Measurements from ENCODE around the gene GMCL1. TPM values are rescaled to one million over a fixed set of nuclear protein-coding genes. Genes with fewer than 3 reads are reported as not detected.

Gene GMCL1
- total RNA-seq, 1 donor from 2014 or later: 10.4 TPM

DNA sequence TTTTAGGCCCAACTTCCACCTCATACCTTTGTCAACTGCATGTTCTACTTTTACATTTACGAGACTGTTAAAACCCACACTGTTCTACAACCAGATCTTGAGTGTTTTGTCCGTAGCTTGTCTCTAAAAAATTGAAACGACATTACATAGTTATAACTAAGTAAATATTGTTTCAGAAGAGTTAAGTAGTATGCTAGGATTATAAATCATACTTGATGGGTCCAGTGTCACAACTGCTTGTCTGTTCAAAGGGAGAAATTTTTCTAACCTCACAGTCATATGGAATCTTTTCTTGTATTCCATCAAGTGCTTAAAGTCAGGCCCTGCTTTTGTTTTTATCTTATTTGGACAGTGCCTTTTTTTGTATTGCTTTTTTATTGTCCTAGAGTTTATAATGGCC, 4.3 kb downstream of the GMCL1 start:
- DNase-seq (ENCODE audit: low spot score in 2 of 2): no peak
- Histone ChIP-seq H3K4me1 (peaks cover 0 to 17% of the 10 kb centered on the region in 2 donors), H3K27ac (no peak overlapping the region), H3K4me3 (no peak overlapping the region), H3K9me3 (no peaks in the 10 kb centered on the region), H3K36me3 (no peaks in the 10 kb centered on the region), H3K27me3 (no peaks in the 10 kb centered on the region)
- TF ChIP-seq, protein P1, sequence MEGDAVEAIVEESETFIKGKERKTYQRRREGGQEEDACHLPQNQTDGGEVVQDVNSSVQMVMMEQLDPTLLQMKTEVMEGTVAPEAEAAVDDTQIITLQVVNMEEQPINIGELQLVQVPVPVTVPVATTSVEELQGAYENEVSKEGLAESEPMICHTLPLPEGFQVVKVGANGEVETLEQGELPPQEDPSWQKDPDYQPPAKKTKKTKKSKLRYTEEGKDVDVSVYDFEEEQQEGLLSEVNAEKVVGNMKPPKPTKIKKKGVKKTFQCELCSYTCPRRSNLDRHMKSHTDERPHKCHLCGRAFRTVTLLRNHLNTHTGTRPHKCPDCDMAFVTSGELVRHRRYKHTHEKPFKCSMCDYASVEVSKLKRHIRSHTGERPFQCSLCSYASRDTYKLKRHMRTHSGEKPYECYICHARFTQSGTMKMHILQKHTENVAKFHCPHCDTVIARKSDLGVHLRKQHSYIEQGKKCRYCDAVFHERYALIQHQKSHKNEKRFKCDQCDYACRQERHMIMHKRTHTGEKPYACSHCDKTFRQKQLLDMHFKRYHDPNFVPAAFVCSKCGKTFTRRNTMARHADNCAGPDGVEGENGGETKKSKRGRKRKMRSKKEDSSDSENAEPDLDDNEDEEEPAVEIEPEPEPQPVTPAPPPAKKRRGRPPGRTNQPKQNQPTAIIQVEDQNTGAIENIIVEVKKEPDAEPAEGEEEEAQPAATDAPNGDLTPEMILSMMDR (IDR thresholded peaks at IDR 0.05): no peak
- intact Hi-C loops (cut with DNase I): no loop called here

GRCh38 chr2:69835666-69836065, 6.2 kb downstream of the GMCL1 start:
- Histone ChIP-seq H3K27ac (no peak overlapping the region), H3K4me3 (no peak overlapping the region), H3K27me3 (no peaks in the 10 kb centered on the region), H3K9me3 (no peaks in the 10 kb centered on the region), H3K36me3 (peaks cover 3 to 13% of the 10 kb centered on the region in 2 donors), H3K4me1 (peaks cover 0 to 15% of the 10 kb centered on the region in 2 donors)
- TF ChIP-seq, protein P1 (IDR thresholded peaks at IDR 0.05): no peak
- intact Hi-C loops (cut with DNase I): no loop called here
- DNase-seq (ENCODE audit: low spot score in 2 of 2): no peak

DNA sequence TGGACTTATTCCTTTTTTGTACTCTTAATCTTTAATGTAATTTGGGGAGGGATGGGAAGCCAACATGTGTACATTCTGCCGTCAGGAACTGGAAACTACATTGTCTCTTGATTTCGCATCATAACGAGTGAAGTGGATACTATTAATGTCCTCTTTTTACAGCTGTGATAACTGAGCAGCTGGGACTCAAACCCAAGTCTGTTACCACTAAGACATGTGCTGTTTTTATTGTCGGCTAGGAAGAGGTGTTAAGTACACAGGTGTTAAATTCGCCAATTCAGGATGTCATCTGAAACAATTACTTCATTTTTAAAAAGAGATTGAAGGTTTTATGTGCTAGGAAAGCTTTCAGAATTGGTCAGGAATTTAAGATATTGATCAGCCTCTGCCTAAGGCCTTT, 6.9 kb downstream of the GMCL1 start:
- no peak for DNase-seq (ENCODE audit: low spot score in 2 of 2)
- Histone ChIP-seq H3K27me3 (no peaks in the 10 kb centered on the region), H3K36me3 (peaks cover 9 to 19% of the 10 kb centered on the region in 2 donors), H3K4me1 (peaks cover 0 to 9% of the 10 kb centered on the region in 2 donors), H3K27ac (no peak overlapping the region), H3K4me3 (no peak overlapping the region), H3K9me3 (no peaks in the 10 kb centered on the region)
- TF ChIP-seq, protein P1 (IDR thresholded peaks at IDR 0.05): no peak
- intact Hi-C loops (cut with DNase I): no loop called here

DNA sequence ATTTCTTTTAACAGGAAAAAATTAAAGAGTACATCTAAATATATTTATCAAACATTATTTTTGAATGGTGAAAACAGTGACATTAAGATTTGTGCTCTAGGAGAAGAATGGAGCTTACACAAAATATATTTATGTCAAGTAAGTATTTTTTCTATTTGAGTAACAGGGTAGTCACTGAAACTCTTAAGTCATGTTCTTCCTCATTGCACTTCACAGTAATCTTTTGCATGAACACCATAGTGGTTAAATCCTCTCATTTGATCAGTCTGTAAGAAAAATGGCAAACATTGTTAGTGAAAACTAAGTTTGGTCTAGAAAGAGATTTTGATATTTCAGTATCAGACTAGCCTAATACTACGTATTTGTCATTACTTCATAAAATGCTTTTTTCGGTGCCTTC, 8.1 kb downstream of the GMCL1 start:
- no peak overlapping the region for H3K4me3 ChIP-seq
- DNase-seq (ENCODE audit: low spot score in 2 of 2): no peak
- H3K36me3 ChIP-seq: peaks cover 9 to 20% of the 10 kb centered on the region in 2 donors
- TF ChIP-seq, protein P1 (IDR thresholded peaks at IDR 0.05): no peak
- no peaks in the 10 kb centered on the region for H3K27me3 ChIP-seq
- H3K9me3 ChIP-seq: no peaks in the 10 kb centered on the region
- H3K27ac ChIP-seq: no peak overlapping the region
- H3K4me1 ChIP-seq: no peaks in the 10 kb centered on the region
- intact Hi-C loops (cut with DNase I): no loop called here

DNA sequence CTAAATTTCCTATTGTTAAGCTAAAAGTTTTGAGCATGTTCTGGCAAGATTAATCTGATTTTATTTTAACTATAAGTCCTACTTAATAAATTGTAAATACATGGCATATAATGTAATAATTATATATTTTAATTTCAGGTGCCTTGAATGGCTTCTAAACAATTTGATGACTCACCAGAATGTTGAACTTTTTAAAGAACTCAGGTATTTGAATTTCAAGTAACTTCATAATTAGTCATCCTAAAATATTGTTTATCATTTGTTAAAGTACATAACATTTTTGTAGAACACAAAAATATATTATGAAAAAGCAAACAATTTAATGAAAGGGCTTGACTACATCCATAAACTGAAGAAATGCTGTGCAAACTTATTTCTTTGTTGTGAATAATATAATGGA, 14.5 kb downstream of the GMCL1 start:
- DNase-seq (ENCODE audit: low spot score in 2 of 2): no peak
- TF ChIP-seq, protein P1 (IDR thresholded peaks at IDR 0.05): no peak
- no peaks in the 10 kb centered on the region for H3K9me3 ChIP-seq
- peaks cover 19 to 64% of the 10 kb centered on the region in 2 donors for H3K36me3 ChIP-seq
- H3K4me3 ChIP-seq: no peak overlapping the region
- intact Hi-C loops (cut with DNase I): no loop called here
- no peaks in the 10 kb centered on the region for H3K4me1 ChIP-seq
- no peak overlapping the region for H3K27ac ChIP-seq
- H3K27me3 ChIP-seq: no peaks in the 10 kb centered on the region

DNA sequence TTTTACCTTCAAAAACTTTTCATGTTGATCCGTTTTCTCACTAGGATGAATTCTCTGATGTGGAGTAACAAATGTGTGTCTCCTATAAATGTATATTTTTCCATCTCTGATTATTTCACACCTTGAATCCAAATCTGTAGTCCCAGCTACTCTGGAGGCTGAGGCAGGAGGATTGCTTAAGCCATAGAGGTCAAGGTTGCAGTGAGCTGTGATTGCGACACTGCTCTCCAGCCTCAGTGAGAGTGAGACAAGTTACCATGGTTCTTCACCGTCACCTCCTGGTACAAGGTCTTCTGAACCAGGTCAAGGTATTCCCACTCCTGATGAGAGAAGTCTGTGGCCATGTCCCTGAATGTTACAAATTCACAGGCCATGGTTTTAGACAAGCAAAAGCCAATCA, 15.1 kb downstream of the GMCL1 start:
- Histone ChIP-seq H3K4me3 (no peak overlapping the region), H3K27ac (no peak overlapping the region), H3K36me3 (peaks cover 23 to 62% of the 10 kb centered on the region in 2 donors), H3K27me3 (no peaks in the 10 kb centered on the region), H3K4me1 (no peaks in the 10 kb centered on the region), H3K9me3 (no peaks in the 10 kb centered on the region)
- TF ChIP-seq, protein P1 (IDR thresholded peaks at IDR 0.05): no peak
- intact Hi-C loops (cut with DNase I): no loop called here
- DNase-seq (ENCODE audit: low spot score in 2 of 2): no peak

Measured in ascending aorta (tissue), 2 donors.